Activated naive CD8-positive, alpha-beta T cell (primary cell): Measurements from ENCODE around the gene AIF1.

Experiments used
- H3K27ac Mint-ChIP-seq: one replicate; pipeline ENCODE4 v1.8.0; 2021; ENCODE audit warnings: mixed read lengths
- H3K27me3 Mint-ChIP-seq: one replicate; pipeline ENCODE4 v1.8.0; 2021; ENCODE audit warnings: mixed read lengths
- H3K36me3 Mint-ChIP-seq: one replicate; pipeline ENCODE4 v1.8.0; 2021; ENCODE audit warnings: mixed read lengths
- H3K4me1 Mint-ChIP-seq: one replicate; pipeline ENCODE4 v1.8.0; 2021; ENCODE audit warnings: low read depth, mixed read lengths
- H3K4me3 Mint-ChIP-seq: one replicate; pipeline ENCODE4 v1.8.0; 2021; ENCODE audit warnings: mild to moderate bottlenecking, mixed read lengths
- H3K9me3 Mint-ChIP-seq: one replicate; pipeline ENCODE4 v1.8.0; 2021; ENCODE audit warnings: low read depth, mixed read lengths

AIF1 gene

DNA sequence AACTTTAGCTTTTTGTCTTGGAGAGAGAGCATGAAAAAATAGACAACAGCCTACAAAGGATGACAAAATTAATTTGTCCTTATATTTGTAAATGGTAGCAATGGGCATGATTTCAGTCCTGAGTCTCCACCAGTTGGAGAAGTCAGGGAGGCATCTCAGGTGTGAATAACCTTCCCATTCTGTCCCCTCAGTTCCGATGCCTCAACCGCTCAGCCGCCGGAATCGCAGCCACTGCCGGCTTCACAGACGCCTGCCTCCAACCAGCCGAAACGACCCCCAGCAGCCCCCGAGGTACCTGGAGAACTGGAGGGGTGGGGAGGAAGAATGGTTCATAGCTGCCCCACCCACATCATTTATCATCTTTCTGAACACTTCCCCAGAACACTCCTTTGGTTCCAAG is 9.0 kb downstream of the AIF1 start:
- peaks cover 7% of the 10 kb centered on the region for H3K36me3 Mint-ChIP-seq
- H3K27me3 Mint-ChIP-seq = no peaks in the 10 kb centered on the region
- peaks cover 23% of the 10 kb centered on the region for H3K4me1 Mint-ChIP-seq
- no peak overlapping the region for H3K27ac Mint-ChIP-seq
- no peaks in the 10 kb centered on the region for H3K9me3 Mint-ChIP-seq
- H3K4me3 Mint-ChIP-seq = no peak overlapping the region

DNA sequence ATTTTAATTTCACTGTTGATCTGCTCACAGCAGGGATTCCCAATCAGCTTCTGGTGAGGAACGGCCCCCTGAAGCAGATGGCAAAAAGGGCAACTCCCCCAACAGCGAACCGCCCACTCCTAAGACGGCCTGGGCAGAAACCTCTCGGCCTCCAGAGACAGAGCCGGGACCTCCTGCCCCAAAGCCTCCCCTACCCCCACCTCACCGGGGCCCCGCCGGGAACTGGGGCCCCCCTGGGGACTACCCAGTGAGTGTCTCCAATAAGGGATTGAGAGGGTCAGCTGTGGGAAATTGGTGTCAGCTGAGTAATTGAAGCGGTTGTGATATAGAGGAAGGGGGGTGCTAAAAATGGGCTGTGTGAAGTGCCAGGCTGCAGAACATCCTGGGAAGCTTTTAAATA is 11.9 kb downstream of the AIF1 start:
- Mint-ChIP-seq H3K27me3 (no peaks in the 10 kb centered on the region), H3K27ac (peak overlapping the region; percentile 54), H3K9me3 (no peaks in the 10 kb centered on the region), H3K4me3 (no peak overlapping the region), H3K4me1 (peaks cover 12% of the 10 kb centered on the region), H3K36me3 (peaks cover 5% of the 10 kb centered on the region)

DNA sequence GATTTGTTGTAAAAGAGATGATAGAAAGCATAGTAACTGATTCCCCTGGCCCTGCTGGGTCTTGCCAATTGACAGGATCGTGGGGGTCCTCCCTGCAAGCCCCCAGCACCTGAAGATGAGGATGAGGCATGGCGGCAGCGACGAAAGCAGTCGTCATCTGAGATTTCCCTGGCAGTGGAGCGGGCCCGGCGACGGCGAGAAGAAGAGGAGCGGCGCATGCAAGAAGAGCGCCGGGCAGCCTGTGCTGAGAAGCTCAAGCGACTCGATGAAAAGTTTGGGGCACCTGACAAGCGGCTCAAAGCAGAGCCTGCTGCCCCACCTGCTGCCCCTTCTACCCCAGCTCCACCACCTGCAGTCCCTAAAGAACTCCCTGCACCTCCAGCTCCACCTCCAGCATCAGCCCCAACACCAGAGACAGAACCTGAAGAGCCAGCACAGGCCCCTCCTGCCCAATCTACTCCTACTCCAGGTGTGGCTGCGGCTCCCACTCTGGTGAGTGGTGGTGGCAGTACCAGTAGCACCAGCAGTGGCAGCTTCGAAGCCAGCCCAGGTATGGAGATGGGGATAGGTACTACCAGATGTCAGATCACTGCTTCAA is 12.8 kb downstream of the AIF1 start:
- no peaks in the 10 kb centered on the region for H3K27me3 Mint-ChIP-seq
- peaks cover 3% of the 10 kb centered on the region for H3K4me1 Mint-ChIP-seq
- peak overlapping the region; percentile 56 for H3K27ac Mint-ChIP-seq
- H3K9me3 Mint-ChIP-seq = no peaks in the 10 kb centered on the region
- no peaks in the 10 kb centered on the region for H3K36me3 Mint-ChIP-seq
- H3K4me3 Mint-ChIP-seq = no peak overlapping the region

DNA sequence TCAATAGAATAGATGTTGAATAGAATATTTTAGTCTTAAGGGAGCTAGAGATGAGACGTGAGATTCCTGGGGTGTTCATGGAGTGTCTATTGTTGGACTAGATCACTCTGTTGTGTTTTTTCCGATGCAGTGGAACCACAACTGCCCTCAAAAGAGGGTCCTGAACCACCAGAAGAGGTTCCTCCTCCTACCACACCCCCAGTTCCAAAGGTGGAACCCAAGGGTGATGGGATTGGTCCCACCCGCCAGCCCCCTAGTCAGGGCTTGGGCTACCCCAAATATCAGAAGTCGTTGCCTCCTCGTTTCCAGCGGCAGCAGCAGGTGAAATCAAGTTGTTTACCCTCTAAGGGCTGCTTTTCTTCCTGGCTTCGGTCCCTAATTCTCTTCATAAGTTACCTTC is 14.0 kb downstream of the AIF1 start:
- no peaks in the 10 kb centered on the region for H3K9me3 Mint-ChIP-seq
- peaks cover 2% of the 10 kb centered on the region for H3K4me1 Mint-ChIP-seq
- no peak overlapping the region for H3K27ac Mint-ChIP-seq
- no peaks in the 10 kb centered on the region for H3K36me3 Mint-ChIP-seq
- H3K27me3 Mint-ChIP-seq = no peaks in the 10 kb centered on the region
- no peak overlapping the region for H3K4me3 Mint-ChIP-seq

DNA sequence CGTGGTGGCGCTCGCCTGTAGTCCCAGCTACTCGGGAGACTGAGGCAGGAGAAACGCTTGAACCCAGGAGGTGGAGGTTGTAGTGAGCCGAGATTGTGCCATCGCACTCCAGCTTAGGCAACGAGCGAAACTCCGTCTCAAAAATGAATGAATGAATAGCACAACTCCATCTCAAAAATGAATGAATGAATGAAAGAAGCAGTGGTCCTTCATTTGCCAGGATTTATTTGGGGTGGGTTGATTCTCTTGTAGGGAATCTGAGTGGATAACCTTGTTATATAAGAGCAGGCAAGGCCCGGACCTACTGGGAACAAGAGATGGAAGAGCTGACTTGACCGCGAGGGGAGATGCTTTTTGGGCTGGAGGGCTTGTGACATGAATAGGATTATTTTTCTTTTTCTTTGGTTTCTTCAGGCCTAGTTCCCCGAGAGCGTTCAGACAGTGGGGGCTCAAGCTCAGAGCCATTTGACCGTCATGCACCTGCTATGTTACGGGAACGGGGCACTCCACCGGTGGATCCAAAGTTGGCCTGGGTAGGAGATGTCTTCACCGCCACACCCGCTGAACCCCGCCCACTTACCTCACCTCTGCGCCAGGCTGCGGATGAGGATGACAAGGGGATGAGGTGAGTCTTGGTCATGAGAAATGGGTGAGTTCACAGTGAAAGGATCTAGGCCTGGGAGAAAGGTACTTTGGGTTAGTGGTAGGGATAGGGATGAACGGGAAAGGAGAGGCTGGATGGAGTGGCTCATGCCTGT is 15.3 kb downstream of the AIF1 start:
- Mint-ChIP-seq H3K27ac (no peak overlapping the region), H3K4me3 (no peak overlapping the region), H3K36me3 (no peaks in the 10 kb centered on the region), H3K27me3 (no peaks in the 10 kb centered on the region), H3K9me3 (no peaks in the 10 kb centered on the region), H3K4me1 (peaks cover 2% of the 10 kb centered on the region)

DNA sequence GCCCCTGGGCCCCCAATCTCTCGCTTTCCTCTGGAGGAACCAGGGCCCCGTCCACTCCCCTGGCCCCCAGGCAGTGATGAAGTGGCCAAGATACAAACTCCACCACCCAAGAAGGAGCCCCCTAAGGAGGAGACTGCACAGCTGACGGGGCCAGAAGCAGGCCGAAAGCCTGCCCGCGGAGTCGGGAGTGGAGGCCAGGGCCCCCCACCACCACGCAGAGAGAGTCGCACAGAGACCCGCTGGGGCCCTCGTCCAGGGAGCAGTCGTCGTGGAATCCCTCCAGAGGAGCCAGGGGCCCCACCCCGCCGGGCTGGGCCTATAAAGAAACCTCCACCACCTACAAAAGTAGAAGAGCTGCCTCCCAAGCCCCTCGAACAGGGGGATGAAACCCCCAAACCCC is 16.2 kb downstream of the AIF1 start:
- no peak overlapping the region for H3K4me3 Mint-ChIP-seq
- peaks cover 2% of the 10 kb centered on the region for H3K4me1 Mint-ChIP-seq
- H3K9me3 Mint-ChIP-seq = no peaks in the 10 kb centered on the region
- H3K27me3 Mint-ChIP-seq = no peaks in the 10 kb centered on the region
- H3K36me3 Mint-ChIP-seq = peaks cover 3% of the 10 kb centered on the region
- no peak overlapping the region for H3K27ac Mint-ChIP-seq

DNA sequence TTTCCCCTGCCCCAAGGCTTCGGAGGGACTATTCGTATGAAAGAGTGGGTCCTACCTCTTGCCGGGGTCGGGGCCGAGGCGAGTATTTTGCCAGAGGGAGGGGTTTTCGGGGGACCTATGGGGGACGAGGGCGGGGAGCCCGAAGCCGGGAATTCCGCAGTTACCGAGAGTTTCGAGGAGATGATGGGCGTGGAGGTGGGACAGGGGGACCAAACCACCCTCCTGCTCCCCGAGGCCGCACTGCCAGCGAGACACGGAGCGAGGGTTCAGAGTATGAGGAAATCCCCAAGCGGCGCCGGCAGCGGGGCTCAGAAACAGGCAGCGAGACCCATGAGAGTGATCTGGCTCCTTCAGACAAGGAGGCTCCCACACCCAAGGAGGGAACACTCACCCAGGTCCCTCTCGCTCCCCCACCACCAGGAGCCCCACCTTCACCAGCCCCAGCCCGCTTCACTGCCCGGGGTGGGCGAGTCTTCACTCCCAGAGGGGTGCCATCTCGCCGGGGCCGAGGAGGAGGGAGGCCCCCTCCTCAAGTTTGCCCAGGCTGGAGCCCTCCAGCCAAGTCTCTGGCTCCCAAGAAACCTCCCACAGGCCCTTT is 16.7 kb downstream of the AIF1 start:
- Mint-ChIP-seq H3K27me3 (no peaks in the 10 kb centered on the region), H3K36me3 (peaks cover 3% of the 10 kb centered on the region)

DNA sequence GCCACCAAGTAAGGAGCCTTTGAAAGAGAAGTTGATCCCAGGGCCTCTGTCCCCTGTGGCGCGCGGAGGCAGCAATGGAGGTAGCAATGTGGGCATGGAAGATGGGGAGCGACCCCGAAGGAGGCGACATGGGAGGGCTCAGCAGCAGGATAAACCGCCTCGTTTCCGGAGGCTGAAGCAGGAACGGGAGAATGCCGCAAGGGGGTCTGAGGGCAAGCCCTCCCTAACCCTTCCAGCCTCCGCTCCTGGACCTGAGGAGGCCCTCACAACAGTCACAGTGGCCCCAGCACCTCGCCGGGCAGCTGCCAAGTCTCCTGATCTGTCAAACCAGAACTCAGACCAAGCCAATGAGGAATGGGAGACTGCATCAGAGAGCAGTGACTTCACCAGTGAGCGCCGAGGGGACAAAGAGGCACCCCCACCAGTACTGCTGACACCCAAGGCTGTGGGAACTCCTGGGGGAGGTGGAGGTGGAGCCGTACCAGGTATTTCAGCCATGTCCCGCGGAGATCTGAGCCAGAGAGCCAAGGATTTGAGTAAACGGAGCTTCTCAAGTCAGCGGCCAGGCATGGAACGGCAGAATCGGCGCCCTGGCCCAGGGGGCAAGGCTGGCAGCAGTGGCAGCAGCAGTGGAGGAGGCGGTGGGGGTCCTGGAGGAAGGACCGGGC is 17.4 kb downstream of the AIF1 start:
- H3K27ac Mint-ChIP-seq = no peak overlapping the region
- no peak overlapping the region for H3K4me3 Mint-ChIP-seq
- peaks cover 2% of the 10 kb centered on the region for H3K4me1 Mint-ChIP-seq
- H3K36me3 Mint-ChIP-seq = peaks cover 3% of the 10 kb centered on the region
- H3K9me3 Mint-ChIP-seq = no peaks in the 10 kb centered on the region
- no peaks in the 10 kb centered on the region for H3K27me3 Mint-ChIP-seq

More for the DNA sequence above, 16.7 kb downstream of the AIF1 start:
- no peak overlapping the region for H3K27ac Mint-ChIP-seq
- peaks cover 2% of the 10 kb centered on the region for H3K4me1 Mint-ChIP-seq
- no peak overlapping the region for H3K4me3 Mint-ChIP-seq
- no peaks in the 10 kb centered on the region for H3K9me3 Mint-ChIP-seq

DNA sequence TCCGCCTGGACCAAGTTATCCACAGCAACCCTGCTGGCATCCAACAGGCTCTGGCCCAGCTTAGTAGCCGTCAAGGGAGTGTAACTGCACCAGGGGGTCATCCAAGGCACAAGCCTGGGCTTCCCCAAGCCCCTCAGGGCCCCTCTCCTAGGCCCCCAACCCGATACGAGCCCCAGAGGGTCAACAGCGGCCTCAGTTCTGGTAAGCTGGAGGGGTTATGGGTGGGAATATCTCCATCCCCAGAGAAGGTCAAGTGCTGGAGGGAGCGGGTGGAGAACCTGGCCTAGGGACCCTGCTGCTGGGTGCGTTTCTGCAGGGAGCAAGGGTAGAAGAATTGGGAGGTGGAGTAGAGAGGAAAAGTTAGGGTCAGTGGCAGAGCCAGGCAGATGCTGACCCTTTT is 18.4 kb downstream of the AIF1 start:
- Mint-ChIP-seq H3K27me3 (no peaks in the 10 kb centered on the region), H3K27ac (no peak overlapping the region), H3K4me1 (peaks cover 2% of the 10 kb centered on the region), H3K36me3 (peaks cover 3% of the 10 kb centered on the region), H3K4me3 (no peak overlapping the region), H3K9me3 (no peaks in the 10 kb centered on the region)

DNA sequence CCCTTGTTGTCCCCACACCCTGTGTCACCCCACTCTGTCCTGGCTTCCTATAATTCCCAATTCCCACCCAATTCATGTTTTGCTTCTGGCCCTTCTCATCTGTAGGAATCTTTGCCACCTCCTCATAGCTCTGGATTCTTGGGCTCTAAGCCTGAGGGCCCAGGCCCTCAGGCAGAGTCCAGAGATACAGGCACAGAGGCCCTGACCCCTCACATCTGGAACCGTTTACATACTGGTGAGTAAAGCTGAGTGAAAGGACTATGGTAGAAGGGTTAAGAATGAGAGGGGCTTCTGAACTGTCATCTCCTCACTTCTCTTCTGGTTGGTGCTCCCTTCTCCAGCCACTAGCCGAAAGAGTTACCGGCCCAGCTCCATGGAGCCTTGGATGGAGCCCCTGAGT is 19.1 kb downstream of the AIF1 start:
- no peaks in the 10 kb centered on the region for H3K9me3 Mint-ChIP-seq
- H3K4me1 Mint-ChIP-seq = peaks cover 2% of the 10 kb centered on the region
- peaks cover 3% of the 10 kb centered on the region for H3K36me3 Mint-ChIP-seq
- H3K4me3 Mint-ChIP-seq = no peak overlapping the region
- H3K27me3 Mint-ChIP-seq = no peaks in the 10 kb centered on the region
- H3K27ac Mint-ChIP-seq = no peak overlapping the region

DNA sequence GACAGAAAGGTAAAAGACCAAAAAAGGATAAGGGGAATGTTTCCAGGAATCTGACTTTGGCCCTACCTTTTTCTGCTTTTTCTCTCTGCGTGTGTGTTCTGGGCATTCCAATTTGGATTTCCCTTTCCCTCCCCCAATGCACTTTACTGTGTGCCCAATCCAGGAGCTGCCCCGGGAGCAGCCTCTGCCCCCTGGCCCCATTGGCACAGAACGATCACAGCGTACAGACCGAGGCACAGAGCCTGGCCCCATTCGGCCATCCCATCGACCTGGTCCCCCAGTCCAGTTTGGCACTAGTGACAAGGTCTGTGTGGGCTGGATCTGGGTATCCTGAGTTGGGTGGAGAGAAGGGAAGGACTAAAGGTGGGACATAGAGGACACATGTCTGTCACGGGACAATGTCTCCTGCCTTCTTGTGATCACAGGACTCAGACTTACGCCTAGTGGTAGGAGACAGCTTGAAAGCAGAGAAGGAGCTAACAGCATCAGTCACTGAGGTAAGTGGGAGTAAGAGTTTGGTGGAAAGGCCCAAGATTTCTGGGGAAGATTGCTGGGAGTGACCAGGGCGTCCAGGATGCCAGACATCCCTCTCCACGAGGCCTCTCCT is 20.0 kb downstream of the AIF1 start:
- H3K4me1 Mint-ChIP-seq = peaks cover 2% of the 10 kb centered on the region
- H3K4me3 Mint-ChIP-seq = no peak overlapping the region
- no peak overlapping the region for H3K27ac Mint-ChIP-seq
- peaks cover 3% of the 10 kb centered on the region for H3K36me3 Mint-ChIP-seq
- no peaks in the 10 kb centered on the region for H3K27me3 Mint-ChIP-seq
- no peaks in the 10 kb centered on the region for H3K9me3 Mint-ChIP-seq

DNA sequence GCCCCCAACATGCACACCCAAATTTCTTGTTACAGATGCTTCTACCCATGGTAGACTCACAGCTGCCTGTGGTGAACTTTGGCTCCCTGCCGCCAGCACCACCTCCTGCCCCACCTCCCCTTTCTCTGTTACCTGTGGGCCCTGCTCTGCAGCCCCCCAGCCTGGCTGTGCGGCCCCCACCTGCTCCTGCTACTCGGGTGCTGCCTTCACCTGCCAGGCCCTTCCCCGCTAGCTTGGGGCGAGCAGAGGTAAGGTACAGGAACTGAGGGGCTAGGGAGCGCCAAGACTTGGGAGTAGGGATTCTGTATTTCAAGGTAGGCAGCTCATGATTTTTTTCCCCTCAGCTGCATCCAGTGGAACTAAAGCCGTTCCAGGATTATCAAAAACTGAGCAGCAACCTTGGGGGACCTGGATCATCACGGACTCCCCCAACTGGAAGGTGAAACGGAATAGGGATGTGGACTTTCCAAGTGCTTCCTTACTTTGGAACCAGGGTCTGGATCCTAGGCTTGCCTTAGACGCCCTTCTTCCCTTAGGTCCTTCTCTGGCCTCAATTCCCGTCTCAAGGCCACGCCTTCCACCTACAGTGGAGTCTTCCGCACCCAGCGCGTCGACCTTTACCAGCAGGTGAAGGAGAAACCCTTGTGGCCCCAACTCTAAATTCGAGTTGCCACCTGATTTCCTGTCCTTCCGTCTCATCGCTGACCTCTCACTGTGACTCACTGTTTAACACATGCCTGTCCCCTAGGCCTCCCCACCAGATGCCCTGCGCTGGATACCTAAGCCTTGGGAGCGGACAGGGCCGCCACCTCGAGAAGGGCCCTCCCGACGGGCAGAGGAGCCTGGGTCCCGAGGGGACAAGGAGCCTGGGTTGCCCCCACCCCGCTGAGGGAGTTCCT is 21.9 kb downstream of the AIF1 start:
- Mint-ChIP-seq H3K27me3 (no peaks in the 10 kb centered on the region), H3K4me3 (no peak overlapping the region), H3K4me1 (peaks cover 2% of the 10 kb centered on the region), H3K27ac (peak overlapping the region; percentile 8), H3K9me3 (no peaks in the 10 kb centered on the region), H3K36me3 (peaks cover 5% of the 10 kb centered on the region)

DNA sequence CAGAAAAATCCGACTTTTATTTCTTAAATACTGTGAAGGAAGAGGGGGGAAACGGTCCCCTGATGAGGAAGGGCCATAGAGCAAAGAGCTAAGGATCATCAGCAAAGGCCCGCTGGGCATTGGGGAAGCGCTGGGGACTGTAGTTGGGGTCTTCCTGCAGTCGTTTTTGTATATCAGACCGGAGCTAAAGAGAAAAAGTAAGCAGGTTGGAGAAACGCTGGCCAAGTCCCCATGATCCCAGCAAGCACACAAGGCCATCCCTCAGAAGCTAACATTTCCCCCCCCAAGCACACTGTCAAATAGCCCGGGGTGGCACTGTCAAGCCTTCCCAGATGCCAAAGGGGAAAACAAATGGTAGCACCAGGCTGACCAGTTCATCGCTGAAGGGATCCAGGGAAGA is 24.0 kb downstream of the AIF1 start:
- peaks cover 5% of the 10 kb centered on the region for H3K36me3 Mint-ChIP-seq
- H3K27me3 Mint-ChIP-seq = no peaks in the 10 kb centered on the region
- H3K9me3 Mint-ChIP-seq = no peaks in the 10 kb centered on the region
- H3K27ac Mint-ChIP-seq = peak overlapping the region; percentile 16
- H3K4me1 Mint-ChIP-seq = no peaks in the 10 kb centered on the region
- no peak overlapping the region for H3K4me3 Mint-ChIP-seq

DNA sequence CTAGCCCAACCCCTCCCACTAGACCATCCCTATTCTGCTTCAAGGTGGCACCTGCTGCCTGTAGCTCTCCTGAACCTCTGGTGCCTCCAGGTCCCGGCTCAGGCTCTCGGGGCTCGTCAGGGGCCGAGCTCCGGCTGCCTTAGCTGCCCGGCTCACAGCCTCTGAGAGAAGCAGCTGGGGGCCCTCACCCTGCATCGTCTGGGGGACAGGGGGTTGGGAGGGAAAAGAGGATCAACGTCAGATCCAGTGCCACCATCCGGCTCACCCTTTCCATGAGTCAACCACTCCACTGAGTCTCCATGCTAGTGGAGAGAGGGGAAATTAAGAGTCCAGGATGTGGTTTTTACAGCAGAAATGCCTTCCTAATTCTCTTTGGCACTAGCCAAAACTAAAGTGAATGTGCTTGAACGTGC is 24.4 kb downstream of the AIF1 start:
- no peak overlapping the region for H3K4me3 Mint-ChIP-seq
- H3K36me3 Mint-ChIP-seq = peaks cover 5% of the 10 kb centered on the region
- H3K4me1 Mint-ChIP-seq = no peaks in the 10 kb centered on the region
- H3K27me3 Mint-ChIP-seq = no peaks in the 10 kb centered on the region
- peak overlapping the region; percentile 41 for H3K27ac Mint-ChIP-seq
- H3K9me3 Mint-ChIP-seq = no peaks in the 10 kb centered on the region
